Measurements from ENCODE around the gene CCDC154. TPM values are rescaled to one million over a fixed set of nuclear protein-coding genes. Genes with fewer than 3 reads are reported as not detected.

CCDC154 gene
- total and polyA plus RNA-seq, 10 of the 15 experiments (the other 5 are each of a cell fraction or from before 2014, with no cell fraction given) = 0.06 to 0.26 (median 0.25) TPM; not detected in 7

DNA sequence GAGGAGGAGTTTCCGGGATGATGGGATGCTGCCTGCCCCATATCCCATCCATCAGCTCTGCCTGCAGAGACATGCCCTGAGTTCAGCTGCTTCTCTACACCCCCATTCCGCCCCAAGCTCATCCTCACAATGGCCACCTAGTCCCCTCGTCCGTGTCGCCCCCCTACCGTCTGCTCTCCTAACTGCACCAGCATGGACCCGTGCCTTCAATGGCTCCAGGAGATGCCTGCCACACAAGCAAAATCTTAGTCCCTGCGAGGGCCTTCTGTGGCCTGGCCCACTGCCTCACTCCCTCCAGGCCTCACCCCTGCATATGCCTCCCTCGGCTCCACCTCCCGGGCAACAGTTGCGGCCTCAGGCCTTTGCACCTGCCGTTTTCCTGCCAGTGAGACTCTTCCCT is 47.0 kb upstream of the CCDC154 start:
- no peak for ATAC-seq
- no peak overlapping the region for H3K4me3 ChIP-seq

More for the DNA sequence above, 47.0 kb upstream of the CCDC154 start:
- Histone ChIP-seq H3K4me2 (ENCODE audit: control insufficient read depth, insufficient read depth) (no peak overlapping the region), H3K36me3 (ENCODE audit: control insufficient read depth in 2 of 2, insufficient read depth in 2 of 2, low read length in 1 of 2) (peaks cover 0 to 3% of the 10 kb centered on the region in 2 experiments; a peak in 3 of 4 replicates), H3K4me1 (ENCODE audit: control insufficient read depth, insufficient read depth, low read length) (peaks cover 6% of the 10 kb centered on the region), H2AFZ (ENCODE audit: control insufficient read depth, low read depth, low read length) (no peak overlapping the region), H3K27ac (ENCODE audit: control insufficient read depth, insufficient read depth) (no peak overlapping the region), H3K9ac (ENCODE audit: control insufficient read depth, insufficient read depth, low read length) (no peak overlapping the region), H4K20me1 (ENCODE audit: control insufficient read depth, insufficient read depth) (no peaks in the 10 kb centered on the region), H3K79me2 (ENCODE audit: control insufficient read depth, insufficient read depth, low read length) (peaks cover 17% of the 10 kb centered on the region), H3K9me3 (replicated peaks; ENCODE audit: control insufficient read depth, insufficient read depth, low read length) (no peaks in the 10 kb centered on the region), H3K27me3 (replicated peaks in 1 of 2; ENCODE audit: control insufficient read depth in 2 of 2, insufficient read depth in 2 of 2, low read length in 1 of 2) (no peaks in the 10 kb centered on the region)
- ChIA-PET POLR2A (no interaction called here), SMC1A (ENCODE audit: uncharacterized antibody, unreplicated experiment) (interaction anchor here (1.5 kb wide), 1 partner anchor 10 kb away, joined by 4 read pairs; no protein-coding TSS in a partner anchor), RAD21 (ENCODE audit: unreplicated experiment) (no interaction called here), CTCF (interaction anchor here (1.0 kb wide), 1 partner anchor 232 kb away, joined by 3 read pairs; no protein-coding TSS in a partner anchor)
- no TSS peak for BruUV-seq (replicated peaks)
- in situ Hi-C loops (cut with MboI) (no loop called here), intact Hi-C loops (cut with micrococcal nuclease; ENCODE audit: unreplicated experiment) (no loop called here)
- TF ChIP-seq CHD1 (IDR thresholded peaks at IDR 0.05; ENCODE audit: low read depth, low read length) = no peak
- TF ChIP-seq STAT1 (conservative IDR thresholded peaks at IDR 0.05) = no peak
- no peak for TF ChIP-seq ETV6 (conservative IDR thresholded peaks at IDR 0.05 in 1 of 2, IDR thresholded peaks at IDR 0.05 in 1 of 2; ENCODE audit: borderline replicate concordance in 1 of 2, low read depth in 1 of 2)
- TF ChIP-seq FOXM1 (IDR thresholded peaks at IDR 0.05; ENCODE audit: low read depth, low read length) = no peak
- TF ChIP-seq, protein P1, sequence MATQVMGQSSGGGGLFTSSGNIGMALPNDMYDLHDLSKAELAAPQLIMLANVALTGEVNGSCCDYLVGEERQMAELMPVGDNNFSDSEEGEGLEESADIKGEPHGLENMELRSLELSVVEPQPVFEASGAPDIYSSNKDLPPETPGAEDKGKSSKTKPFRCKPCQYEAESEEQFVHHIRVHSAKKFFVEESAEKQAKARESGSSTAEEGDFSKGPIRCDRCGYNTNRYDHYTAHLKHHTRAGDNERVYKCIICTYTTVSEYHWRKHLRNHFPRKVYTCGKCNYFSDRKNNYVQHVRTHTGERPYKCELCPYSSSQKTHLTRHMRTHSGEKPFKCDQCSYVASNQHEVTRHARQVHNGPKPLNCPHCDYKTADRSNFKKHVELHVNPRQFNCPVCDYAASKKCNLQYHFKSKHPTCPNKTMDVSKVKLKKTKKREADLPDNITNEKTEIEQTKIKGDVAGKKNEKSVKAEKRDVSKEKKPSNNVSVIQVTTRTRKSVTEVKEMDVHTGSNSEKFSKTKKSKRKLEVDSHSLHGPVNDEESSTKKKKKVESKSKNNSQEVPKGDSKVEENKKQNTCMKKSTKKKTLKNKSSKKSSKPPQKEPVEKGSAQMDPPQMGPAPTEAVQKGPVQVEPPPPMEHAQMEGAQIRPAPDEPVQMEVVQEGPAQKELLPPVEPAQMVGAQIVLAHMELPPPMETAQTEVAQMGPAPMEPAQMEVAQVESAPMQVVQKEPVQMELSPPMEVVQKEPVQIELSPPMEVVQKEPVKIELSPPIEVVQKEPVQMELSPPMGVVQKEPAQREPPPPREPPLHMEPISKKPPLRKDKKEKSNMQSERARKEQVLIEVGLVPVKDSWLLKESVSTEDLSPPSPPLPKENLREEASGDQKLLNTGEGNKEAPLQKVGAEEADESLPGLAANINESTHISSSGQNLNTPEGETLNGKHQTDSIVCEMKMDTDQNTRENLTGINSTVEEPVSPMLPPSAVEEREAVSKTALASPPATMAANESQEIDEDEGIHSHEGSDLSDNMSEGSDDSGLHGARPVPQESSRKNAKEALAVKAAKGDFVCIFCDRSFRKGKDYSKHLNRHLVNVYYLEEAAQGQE (IDR thresholded peaks at IDR 0.05; ENCODE audit: low read depth, low read length) = no peak
- TF ChIP-seq, protein P2, sequence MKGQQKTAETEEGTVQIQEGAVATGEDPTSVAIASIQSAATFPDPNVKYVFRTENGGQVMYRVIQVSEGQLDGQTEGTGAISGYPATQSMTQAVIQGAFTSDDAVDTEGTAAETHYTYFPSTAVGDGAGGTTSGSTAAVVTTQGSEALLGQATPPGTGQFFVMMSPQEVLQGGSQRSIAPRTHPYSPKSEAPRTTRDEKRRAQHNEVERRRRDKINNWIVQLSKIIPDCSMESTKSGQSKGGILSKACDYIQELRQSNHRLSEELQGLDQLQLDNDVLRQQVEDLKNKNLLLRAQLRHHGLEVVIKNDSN (IDR thresholded peaks at IDR 0.05; ENCODE audit: borderline replicate concordance, extremely low read length, insufficient read depth, low read depth, low read length) = no peak
- no peak for TF ChIP-seq JUND (IDR thresholded peaks at IDR 0.05; ENCODE audit: low read depth, low read length)
- TF ChIP-seq CREB1 (IDR thresholded peaks at IDR 0.05; ENCODE audit: low read depth) = no peak
- TF ChIP-seq CUX1 (IDR thresholded peaks at IDR 0.05; ENCODE audit: insufficient replicate concordance, low read depth, low read length) = no peak
- no peak for TF ChIP-seq ZZZ3 (IDR thresholded peaks at IDR 0.05; ENCODE audit: control insufficient read depth, insufficient read length, low read depth)
- no peak for TF ChIP-seq POLR2AphosphoS5 (IDR thresholded peaks at IDR 0.05; ENCODE audit: low read length)
- no peak for TF ChIP-seq TCF7 (IDR thresholded peaks at IDR 0.05; ENCODE audit: borderline replicate concordance)
- no peak for TF ChIP-seq ZNF24 (IDR thresholded peaks at IDR 0.05)
- TF ChIP-seq RFX5 (IDR thresholded peaks at IDR 0.05; ENCODE audit: low read depth, low read length) = no peak
- WGBS (ENCODE audit: insufficient coverage, insufficient replicate concordance, low lambda C conversion rate, missing lambda C conversion rate) = 94% methylated on average over 12 of the region's 12 CpGs
- no peak for FAIRE-seq
- no peak for DNase-seq (ENCODE audit: low read depth, low spot score)

Data from GM12878 (cell line).